LHCN-M2 (cell line): ENCODE results near the gene SCN2A. TPM values are rescaled to one million over a fixed set of nuclear protein-coding genes. Genes with fewer than 3 reads are reported as not detected.
A peak's percentile ranks its signal among the peaks of the same experiment; 100 is the strongest.
"Not testable (repeated sequence)": the region's sequence is repeated elsewhere in the genome, so short reads cannot be mapped to it uniquely, and the experiment has no call there.

Experiments
- DNase-seq: peaks from one replicate; pipeline ENCODE4 v3.0.0-alpha.2; 2012; ENCODE audit warnings: low read depth
- total RNA-seq: library from RNA; depleted of rRNA; stranded (reverse); fragments of >200 nt; gene quantifications from 2 replicates; pipeline ENCODE4 v1.2.3, GENCODE V29; 2014

Gene SCN2A
- total RNA-seq, 1 experiment from 2014 or later = 2.3 TPM

DNA sequence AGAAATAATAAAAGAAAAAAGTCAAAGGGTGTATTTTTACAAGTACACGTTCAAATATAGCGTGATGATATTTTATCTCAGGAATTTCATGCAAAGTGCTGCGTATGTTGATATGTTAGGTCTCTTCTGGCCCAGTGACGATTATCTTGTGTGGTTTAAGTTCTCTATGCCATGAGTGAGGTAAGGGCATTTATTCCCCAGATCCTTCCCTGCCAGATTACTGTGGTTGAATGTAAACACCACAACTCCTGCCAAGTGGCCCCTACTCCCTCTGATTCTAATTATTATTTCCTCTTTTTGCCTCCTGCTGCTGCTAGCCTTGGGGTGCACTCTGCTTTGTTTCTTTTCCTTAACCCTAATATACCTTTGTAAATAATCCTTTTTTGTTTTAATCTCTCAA lies 12.2 kb downstream of the SCN2A start:
- no peak for DNase-seq

DNA sequence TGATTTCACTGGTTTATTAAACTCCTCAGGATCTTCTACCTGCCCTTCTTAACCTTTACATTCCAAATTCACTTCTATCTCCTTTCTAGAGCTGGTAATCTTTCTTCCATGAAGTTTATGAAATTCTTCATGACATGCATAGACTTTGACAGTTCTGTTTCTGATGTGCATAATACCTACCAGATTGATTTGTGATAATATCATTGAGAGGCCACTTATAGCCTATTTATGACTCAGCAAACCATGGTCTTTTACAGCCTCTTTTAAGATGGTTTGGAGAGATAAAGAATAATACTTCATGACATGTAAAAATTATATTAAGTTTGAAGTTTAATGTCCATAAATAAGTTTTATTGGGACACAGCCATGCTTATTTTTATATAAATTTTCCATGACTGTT lies 14.0 kb downstream of the SCN2A start:
- no peak for DNase-seq

DNA sequence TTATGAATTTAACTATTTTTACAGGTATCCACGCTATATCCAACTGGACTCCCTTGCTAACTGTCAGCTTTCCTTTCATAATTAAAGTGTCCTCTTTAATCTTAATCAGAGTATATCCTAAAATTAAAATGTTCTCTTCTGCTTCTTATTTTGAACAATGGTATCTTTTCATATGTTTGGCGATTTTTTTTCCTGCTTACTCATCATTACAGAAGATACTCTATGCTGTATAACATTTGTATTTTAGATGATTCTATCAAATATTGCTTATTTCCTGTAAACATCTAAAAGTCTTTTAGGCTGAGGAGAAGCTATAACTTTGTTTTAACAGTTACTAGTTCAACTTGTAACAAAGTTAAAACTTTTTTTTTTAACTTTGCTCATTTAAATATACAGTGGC lies 17.4 kb downstream of the SCN2A start:
- DNase-seq = no peak

DNA sequence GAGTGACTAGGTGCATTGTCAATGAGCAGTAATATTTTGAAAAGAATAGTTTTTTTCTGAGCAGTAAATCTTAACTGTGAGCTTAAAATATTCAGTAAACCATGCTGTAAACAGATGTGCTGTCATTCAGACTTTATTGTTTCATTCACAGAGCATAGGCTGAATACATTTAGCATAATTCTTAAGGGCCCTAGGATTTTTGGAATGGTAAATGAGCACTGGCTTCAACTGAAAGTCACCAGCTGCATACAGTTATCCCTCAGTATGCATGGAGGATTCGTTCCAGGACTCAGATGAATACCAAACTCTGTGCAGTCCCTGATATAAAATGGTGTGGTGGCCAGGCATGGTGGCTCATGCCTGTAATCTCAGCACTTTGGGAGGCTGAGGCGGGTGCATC lies 21.1 kb downstream of the SCN2A start:
- not testable (repeated sequence) for DNase-seq

DNA sequence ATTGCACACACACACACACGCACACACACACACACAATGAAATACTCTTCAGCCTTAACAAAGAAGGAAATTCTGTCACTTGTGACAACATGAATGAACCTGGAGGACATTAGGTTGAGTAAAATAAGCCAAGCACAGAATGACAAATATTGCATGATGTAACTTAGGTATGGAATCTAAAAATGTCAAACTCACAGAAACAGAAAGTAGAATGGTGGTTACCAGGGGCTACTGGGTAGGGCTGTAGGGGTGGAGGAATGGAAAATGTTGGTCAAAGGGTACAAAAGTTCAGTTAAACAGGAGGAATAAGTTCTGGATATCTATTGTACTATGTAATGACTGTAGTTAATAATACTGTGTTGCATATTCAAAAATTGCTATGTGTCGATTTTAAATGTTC lies 29.5 kb downstream of the SCN2A start:
- no peak for DNase-seq

DNA sequence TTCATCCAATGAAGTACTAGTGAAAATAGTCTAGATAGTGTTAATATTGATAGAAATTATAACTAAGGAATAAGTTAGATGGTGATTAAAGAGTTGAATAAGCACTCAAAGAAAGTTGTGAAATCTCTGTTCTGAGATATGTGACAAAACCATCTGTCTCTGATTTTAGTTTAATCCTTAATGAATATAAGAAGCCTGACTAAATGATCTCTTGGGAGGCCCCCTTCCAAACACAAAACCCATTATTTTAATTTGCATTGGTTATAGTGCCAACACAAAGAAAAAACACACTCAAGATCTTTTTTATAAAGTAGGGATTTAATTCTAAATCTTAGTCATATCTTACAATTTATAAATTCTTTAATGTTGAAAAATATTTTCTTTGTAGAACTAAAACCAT lies 34.0 kb downstream of the SCN2A start:
- no peak for DNase-seq

DNA sequence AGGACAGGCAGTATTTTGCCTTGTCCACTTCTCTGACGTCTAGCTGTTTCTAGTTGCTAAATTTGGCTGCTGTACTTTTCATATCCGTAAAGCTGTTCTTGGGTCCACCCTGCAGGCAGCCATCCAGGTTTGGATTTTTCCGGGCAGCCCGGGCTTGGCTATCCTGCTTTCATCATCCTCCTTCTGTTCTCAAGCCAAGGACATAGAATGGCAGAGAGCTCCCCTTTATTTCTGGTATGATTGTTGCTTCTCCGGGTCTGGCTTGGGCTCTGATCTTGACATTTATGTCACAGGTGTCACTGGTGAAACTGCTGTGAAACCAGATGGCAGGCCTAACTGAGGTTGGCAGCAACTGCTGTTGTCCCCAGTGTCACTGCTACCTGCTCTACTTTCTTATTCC lies 35.5 kb downstream of the SCN2A start:
- DNase-seq = no peak

DNA sequence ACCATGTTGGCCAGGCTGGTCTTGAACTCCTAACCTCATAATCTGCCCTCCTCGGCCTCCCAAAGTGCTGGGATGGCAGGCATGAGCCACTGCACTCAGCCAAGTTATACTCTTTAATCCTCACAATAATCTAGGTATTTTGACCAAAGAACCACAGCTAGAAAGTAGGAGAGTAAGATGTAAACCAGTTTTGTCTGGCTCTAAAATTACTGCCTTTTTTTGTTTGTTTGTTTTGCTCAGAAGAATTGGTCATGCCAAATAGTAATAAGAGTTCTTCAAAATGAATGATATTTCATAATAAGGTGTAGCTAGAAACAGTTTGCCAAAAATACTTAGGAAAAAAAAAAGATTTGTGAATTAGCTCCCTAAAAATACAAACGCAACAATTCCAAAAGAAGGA lies 36.7 kb downstream of the SCN2A start:
- DNase-seq = no peak

DNA sequence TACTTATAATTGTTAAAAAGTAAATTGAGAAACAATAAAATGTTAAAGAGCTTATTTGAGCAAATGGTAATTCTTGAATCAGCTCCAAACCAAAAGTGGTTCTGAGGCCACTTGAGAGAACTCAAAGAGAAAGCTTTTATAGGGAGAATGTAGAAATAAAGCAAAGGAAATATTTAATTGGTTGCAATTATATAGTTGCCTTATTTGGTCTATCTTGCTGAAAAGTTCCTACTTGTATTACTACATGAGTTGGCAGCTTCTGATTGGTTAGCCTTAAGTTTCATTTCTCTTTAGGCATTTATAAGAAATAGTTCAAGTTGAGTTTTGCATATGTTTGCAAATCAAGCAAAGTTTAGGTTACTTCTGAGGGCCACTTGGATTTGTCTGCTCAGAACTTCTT lies 38.1 kb downstream of the SCN2A start:
- DNase-seq = peak; percentile 31

DNA sequence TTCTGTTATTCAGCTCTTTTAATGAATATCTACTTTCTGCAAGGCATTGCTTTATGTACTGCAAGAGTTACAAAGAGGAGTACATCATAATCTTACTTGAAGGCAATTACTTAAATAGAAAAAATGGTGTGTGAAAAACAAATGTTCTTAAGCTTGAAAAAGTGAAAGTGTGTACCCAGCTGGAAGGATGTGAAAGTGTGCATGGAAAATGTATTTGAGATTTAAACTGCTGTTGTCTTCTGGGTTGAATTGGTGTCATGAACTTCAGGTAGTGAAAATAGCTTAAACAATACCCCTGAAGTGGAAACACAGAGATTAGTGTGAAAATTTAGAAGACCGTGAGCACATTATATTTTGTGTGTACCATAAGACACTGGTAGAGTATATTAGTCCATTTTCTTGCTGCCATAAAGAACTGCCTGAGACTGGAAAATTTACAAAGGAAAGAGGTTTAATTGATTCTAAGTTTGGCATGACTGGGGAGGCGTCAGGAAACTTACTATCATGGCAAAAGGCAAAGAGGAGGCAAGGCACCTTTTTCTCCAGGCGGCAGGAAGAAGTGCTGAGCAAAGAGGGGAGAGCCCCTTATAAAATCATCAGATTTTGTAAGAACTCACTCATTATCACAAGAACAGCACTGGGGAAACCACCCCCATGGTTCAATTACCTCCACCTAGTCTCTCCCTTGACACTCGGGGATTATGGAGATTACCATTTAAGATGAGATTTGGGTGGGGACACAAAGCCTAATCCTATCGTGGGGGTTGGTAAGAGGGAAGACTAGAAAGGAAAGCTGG lies 38.8 kb downstream of the SCN2A start:
- no peak for DNase-seq

DNA sequence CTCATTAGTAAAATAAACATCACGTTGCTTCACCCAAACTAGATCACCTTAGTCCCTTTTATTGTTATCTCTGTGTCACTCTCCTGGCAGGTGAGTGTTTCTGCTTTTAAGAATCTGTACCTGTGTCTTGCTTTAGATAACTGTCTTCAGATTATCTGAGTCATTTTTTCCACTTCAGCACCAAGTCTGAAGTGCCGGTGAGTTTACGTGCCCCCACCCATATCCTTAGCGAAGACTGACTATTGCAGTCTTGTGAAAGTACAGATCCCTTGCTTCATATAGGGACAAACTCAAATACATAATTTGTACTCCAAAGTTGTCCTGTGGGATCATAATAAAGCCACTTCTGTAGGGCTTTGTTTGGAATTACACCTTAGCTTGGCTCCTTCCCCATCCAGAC lies 41.1 kb downstream of the SCN2A start:
- DNase-seq = no peak

DNA sequence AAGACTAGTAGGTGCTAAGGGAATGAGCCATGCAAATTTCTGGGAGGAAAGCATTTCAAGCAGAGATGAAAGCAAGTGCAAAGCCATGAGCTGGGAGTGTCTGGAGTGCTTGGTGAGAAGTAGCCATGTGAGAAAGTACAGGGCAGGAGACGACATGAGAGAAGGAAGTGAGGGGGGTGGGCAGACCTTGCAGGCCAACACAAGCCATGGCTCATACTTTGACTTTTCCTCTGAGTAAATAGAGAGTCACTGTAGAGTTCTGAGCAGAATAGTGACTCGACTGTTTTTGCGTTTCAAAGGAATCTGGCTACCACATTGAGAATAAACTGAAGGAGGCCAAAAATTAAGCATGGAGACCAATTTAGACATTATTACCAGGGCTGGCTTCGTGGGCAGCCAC lies 42.2 kb downstream of the SCN2A start:
- DNase-seq = no peak

DNA sequence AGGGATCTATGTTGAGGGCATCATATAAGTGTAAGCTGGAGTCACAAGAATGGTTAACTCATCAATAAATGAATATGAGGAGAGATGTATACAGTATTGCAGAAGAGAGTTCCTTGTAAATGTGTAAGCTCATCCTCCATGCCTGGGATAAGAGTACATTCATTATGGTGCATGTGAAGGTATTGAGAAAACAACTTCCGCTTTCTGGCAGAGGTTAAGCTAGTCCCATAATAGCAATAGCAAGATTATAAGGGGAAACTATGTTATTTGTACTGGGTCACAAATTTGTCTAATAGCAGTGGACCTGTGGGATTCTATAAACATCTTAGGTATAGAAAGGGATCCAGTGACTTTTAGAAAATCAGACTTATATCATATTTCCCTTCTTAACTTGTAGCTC lies 44.1 kb downstream of the SCN2A start:
- no peak for DNase-seq

DNA sequence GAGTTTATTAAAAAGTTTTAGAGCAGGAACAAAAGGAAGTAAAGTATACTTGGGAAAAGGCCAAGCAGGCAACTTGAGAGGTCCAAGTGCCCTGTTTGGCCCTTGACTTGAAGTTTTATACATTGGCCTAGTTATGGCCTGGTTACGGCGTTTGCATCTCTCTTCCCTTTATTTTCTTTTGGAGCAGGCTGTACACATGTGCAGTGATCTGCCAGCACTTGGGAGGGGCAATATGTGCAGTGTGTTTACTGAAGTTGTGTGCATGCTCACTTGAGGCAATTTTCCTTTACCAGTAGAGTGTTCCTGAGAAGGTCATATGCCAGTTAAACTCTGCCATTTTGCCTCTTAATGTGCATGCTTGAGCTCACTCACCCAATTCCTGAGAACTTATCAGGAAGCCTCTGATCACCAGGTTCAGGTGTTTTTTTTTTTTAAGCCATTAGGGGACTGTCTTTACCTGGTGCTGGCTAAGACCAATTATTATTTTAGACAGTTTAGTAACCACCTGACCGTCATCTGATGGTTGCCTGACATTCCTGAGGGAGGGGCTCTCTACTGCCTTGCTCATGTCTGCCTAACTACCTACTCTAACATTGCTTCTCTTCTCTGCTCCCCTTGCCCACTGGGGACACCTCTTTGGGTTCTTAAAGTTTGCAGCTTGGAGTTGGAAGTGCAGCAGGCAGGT lies 48.0 kb downstream of the SCN2A start:
- no peak for DNase-seq

DNA sequence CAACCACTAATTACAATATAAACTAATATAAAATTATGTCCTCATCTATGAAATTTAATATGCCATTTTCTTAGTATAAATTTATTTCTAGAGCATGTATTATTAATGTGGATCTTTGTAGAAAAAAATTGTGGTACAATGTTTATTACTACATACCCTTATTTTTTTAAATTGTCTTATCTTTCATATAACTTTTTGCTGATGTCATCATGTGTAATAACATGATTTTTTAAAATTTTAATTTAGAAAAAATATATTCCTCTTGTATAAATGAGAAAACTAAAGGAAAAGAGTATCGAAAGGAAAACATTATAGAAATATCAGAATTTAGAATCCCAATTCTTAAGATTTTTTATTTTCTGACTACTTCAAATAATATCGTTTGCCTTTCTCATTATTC lies 49.9 kb downstream of the SCN2A start:
- no peak for DNase-seq

DNA sequence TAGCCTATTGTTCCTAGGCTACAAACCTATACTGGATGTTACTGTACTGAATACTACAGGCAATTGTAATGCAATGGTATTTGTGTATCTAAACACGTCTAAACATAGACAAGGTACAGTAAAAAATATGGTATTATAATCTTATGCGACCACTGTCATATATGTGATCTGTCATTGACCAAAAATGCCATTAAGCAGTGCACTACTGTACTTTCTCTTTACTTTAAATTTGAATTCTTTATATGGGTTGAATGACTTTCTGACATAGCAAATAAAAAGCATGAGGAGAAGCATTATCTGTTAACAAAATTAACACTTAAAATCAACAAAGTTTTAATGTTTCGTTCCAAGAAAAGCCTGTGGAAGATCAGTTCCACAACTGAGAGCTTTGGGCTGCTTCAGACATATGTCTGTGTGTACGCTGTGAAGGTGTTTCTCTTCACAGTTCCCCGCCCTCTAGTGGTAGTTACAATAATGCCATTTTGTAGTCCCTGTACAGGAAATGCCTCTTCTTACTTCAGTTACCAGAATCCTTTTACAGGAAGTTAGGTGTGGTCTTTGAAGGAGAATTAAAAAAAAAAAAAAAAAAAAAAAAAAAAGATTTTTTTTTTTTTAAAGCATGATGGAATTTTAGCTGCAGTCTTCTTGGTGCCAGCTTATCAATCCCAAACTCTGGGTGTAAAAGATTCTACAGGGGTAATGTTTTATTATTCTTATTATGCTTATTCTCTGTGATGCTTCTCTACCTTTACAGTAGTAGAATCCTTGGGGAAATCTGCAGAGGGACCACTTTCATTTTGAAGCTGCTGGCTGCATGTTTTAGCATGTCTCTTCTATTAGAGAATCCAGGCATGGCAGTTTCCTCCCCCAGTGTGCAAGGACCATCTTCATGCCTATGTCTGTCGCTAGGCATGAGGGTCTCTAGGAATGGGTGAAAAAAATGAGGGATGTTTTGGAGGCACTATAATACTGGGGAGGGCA lies 54.5 kb downstream of the SCN2A start:
- peak; percentile 89 for DNase-seq

DNA sequence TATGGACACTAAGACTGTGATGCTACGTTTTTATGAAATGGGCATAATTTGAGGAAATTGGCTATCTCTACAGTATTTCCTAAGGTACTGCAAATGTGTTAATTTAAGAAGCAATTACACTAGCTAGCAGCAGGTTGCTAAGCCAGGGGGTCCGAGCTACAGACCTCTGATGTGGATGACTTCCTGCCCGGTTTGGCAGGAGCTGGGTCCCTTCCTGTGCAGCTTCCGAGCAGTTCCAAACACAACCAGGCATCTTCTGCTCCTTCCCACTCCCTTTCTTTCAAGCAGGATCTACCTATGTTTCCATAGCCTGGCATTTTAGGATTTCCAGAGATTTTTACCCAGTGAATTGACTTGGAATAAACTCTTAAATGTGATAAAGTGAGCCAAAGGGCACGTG lies 55.7 kb downstream of the SCN2A start:
- DNase-seq = no peak

DNA sequence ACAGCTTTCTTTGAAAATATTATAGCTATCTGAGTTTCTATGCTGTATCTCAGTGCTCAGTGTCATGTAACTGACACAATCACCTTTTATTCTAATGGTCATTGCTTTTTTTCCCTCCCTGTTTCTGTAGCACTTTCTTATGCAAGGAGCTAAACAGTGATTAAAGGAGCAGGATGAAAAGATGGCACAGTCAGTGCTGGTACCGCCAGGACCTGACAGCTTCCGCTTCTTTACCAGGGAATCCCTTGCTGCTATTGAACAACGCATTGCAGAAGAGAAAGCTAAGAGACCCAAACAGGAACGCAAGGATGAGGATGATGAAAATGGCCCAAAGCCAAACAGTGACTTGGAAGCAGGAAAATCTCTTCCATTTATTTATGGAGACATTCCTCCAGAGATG lies 56.4 kb downstream of the SCN2A start:
- DNase-seq = no peak

DNA sequence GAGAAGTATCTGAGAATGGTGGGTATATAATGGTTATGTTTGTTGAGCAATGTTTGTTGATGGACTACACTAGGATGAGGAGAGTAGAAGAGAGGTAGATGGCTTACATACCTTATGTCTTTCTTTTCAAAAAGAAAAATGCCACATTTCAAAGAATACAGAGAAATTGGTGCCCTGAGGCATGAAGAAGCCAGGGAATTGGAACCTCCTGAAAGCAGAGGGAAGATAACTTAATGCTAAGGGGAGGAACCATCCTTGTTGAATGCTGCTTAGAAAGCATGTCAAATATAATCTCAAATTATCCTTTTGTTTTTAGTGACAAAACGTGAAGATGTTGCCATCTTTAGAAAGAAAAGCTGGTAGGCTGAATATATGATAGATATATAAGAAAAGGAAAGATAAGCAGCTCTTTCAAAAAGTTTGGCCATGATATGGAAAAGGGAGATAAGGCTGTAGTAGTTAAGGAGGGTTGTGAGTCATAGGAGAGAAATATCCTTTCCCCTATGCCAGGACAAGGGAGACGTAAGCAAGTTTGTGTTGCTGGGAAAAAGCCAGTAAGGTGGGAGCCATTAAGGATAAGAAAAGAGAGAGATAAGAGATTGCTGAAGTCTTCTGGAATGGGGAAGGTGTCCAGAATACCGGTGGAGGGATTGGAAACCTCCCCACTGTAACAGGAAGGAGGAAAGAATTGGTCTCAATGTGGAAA lies 66.3 kb downstream of the SCN2A start:
- DNase-seq = no peak

DNA sequence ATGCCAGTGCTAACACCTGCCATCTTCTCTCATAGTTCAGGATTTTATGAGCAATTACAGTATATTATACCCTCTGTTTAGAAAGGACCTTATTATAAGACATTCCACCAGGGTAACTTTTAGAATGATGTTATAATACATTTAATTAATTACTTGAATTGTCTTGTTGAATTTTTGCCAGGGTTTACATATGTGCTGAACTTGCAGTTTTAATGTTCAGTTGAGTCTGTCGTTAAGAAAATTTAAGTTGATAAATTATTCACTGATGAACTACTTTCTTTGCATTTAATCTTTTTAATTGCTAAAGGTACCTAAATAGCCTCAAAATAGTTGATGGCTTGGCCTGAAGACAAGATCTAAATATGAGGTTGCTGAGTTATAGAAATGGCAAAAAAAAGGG lies 68.1 kb downstream of the SCN2A start:
- DNase-seq = no peak

DNA sequence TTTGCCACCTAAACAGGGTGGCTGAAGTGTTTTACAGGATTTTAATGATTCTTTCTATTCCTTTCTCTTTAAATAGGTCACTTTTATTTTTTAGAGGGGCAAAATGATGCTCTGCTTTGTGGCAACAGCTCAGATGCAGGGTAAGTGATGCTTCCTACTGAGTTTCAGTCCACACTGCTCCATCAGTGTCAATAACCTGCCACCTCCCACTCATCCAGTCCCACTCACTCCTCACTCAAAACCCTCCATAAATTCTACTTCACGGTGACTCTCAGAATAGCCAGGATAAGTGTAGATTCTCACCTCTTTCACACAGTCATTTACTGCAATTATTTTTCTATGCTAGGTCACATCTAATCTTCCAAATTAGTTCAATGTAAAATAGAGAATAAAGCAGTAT lies 72.7 kb downstream of the SCN2A start:
- no peak for DNase-seq

DNA sequence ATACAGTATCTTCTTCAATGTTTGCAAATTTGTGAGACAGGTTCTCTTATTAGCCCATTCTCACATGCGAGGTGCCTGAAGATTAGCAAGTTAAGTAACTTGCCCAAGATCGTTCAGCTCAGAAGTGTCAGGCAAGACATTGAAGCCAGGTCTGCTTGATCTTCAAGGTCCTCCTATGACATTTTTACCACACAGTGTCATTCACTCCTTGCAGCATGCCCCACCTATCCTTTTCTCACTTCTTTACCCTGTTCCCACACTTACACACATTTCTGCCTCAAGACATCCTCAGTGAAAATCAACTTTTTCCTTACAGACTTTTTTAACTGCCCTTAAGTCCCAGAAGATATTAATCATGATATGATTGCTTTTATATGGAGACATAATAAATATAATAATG lies 73.8 kb downstream of the SCN2A start:
- DNase-seq = no peak
